GM12878 (cell line): ENCODE results near the gene CASP5. TPM values are rescaled to one million over a fixed set of nuclear protein-coding genes. Genes with fewer than 3 reads are reported as not detected.
A peak's percentile ranks its signal among the peaks of the same experiment; 100 is the strongest.

Experiments used
- ATAC-seq: fragments of 200-7000 bp; cut with Tn5 transposase; 3 replicates; pipeline ENCODE4 v1.9.1; 2020; ENCODE audit warnings: mild to moderate bottlenecking, moderate library complexity
- BruUV-seq: library from RNA; stranded (reverse); fragments of 400-500 nt; replicated peaks from 2 replicates; lab custom pipeline; 2021; lab: Mats Ljungman, UMichigan
- CTCF ChIA-PET: fragments of 300-600 bp; sonication (Branson Sonifier 250); formaldehyde crosslinking; extraction: SDS; loops from one replicate; lab custom pipeline; 2021; ENCODE audit warnings: inconsistent platforms; lab: Yijun Ruan, JAX
- POLR2A ChIA-PET: fragments of 350-600 bp; formaldehyde crosslinking; extraction: SDS; loops from one replicate; lab custom pipeline; 2021; ENCODE audit warnings: inconsistent platforms; lab: Charles Lee
- RAD21 ChIA-PET: fragments of 300-600 bp; sonication (Branson Sonifier 250); formaldehyde crosslinking; loops from one replicate; lab custom pipeline; 2023; ENCODE audit warnings: antibody characterized with exemption; ENCODE audit not compliant: unreplicated experiment; lab: Charles Lee
- SMC1A ChIA-PET: fragments of 300-600 bp; sonication (Branson Sonifier 250); formaldehyde crosslinking; loops from one replicate; lab custom pipeline; 2023; ENCODE audit not compliant: unreplicated experiment, uncharacterized antibody; lab: Charles Lee
- DNase-seq: peaks from one replicate; pipeline ENCODE4 v3.0.0-alpha.2; 2011; ENCODE audit warnings: low read depth, low spot score
- FAIRE-seq: peaks from 3 replicates; lab custom pipeline; 2011; peaks lifted over from hg19 to GRCh38; lab: Jason Lieb, UNC
- H2AFZ ChIP-seq: 2 replicates; pipeline ENCODE4 v1.6.0; 2011; ENCODE audit warnings: low read depth, low read length, control low read depth; ENCODE audit not compliant: control insufficient read depth
- H3K27ac ChIP-seq: 2 replicates; pipeline ENCODE4 v1.5.1; 2011; ENCODE audit warnings: control low read depth; ENCODE audit not compliant: control insufficient read depth, insufficient read depth
- H3K27me3 ChIP-seq, 2 experiments: replicated peaks in 1 of 2; 2 replicates each; pipeline versions ENCODE4 v1.6.0 to v1.6.1; 2011; ENCODE audit warnings: low read length in 1 of 2; ENCODE audit not compliant: control insufficient read depth in 2 of 2, insufficient read depth in 2 of 2
- H3K36me3 ChIP-seq, 2 experiments: 2 replicates each; pipeline ENCODE4 v1.5.1; 2011; ENCODE audit warnings: low read length in 1 of 2; ENCODE audit not compliant: control insufficient read depth in 2 of 2, insufficient read depth in 2 of 2
- H3K4me1 ChIP-seq: 2 replicates; pipeline ENCODE4 v1.6.1; 2011; ENCODE audit warnings: mild to moderate bottlenecking, low read length, moderate library complexity, mixed read lengths; ENCODE audit not compliant: control insufficient read depth, insufficient read depth
- H3K4me2 ChIP-seq: 2 replicates; pipeline ENCODE4 v1.6.0; 2011; ENCODE audit warnings: control low read depth; ENCODE audit not compliant: control insufficient read depth, insufficient read depth
- H3K4me3 ChIP-seq: fragments of 200-600 bp; sonication (generic); 2 replicates; pipeline ENCODE4 v1.5.1; 2016
- H3K79me2 ChIP-seq: 2 replicates; pipeline ENCODE4 v1.6.0; 2011; ENCODE audit warnings: low read length; ENCODE audit not compliant: control insufficient read depth, insufficient read depth
- H3K9ac ChIP-seq: 2 replicates; pipeline ENCODE4 v1.8.0; 2011; ENCODE audit warnings: low read length, control low read depth, mixed read lengths; ENCODE audit not compliant: control insufficient read depth, insufficient read depth
- H3K9me3 ChIP-seq: replicated peaks from 3 replicates; pipeline ENCODE4 v1.5.1; 2011; ENCODE audit warnings: mild to moderate bottlenecking, low read length; ENCODE audit not compliant: control insufficient read depth, insufficient read depth
- H4K20me1 ChIP-seq: 2 replicates; pipeline ENCODE4 v1.6.0; 2011; ENCODE audit not compliant: control insufficient read depth, insufficient read depth
- ATF2 ChIP-seq: IDR thresholded peaks from 2 replicates; pipeline ENCODE4 v1.6.1; 2012; ENCODE audit warnings: low read length, inconsistent platforms
- BHLHE40 ChIP-seq, 2 experiments: fragments of 450-650 bp in 1 of 2; IDR thresholded peaks; 2 replicates each; pipeline ENCODE4 v1.6.1; 2011 to 2017; ENCODE audit warnings: low read depth in 2 of 2, borderline replicate concordance in 1 of 2, improper control_type of control experiment in 1 of 2, low read length in 1 of 2, mild to moderate bottlenecking in 1 of 2
- BRCA1 ChIP-seq: IDR thresholded peaks from 2 replicates; pipeline ENCODE4 v1.6.1; 2011; ENCODE audit warnings: low read depth, low read length, improper control_type of control experiment
- FOXM1 ChIP-seq: IDR thresholded peaks from 2 replicates; pipeline ENCODE4 v1.6.1; 2012; ENCODE audit warnings: low read depth, mild to moderate bottlenecking, inconsistent platforms, low read length, moderate library complexity
- HDAC2 ChIP-seq: fragments of 200-600 bp; sonication (generic); IDR thresholded peaks from 2 replicates; pipeline ENCODE4 v1.6.1; 2017
- IRF4 ChIP-seq: IDR thresholded peaks from 2 replicates; pipeline ENCODE4 v1.6.1; 2011; ENCODE audit warnings: low read depth, low read length
- KDM1A ChIP-seq: fragments of 200-600 bp; sonication (generic); IDR thresholded peaks from 2 replicates; pipeline ENCODE4 v1.6.1; 2016; ENCODE audit warnings: borderline replicate concordance
- MYB ChIP-seq: fragments of 150-350 bp; IDR thresholded peaks from 2 replicates; pipeline ENCODE4 v1.6.1; 2014; ENCODE audit warnings: mild to moderate bottlenecking, low read depth, low read length, borderline replicate concordance
- PML ChIP-seq: IDR thresholded peaks from 2 replicates; pipeline ENCODE4 v1.6.1; 2012; ENCODE audit warnings: low read length, inconsistent platforms
- RFX5 ChIP-seq: IDR thresholded peaks from 2 replicates; pipeline ENCODE4 v1.6.1; 2011; ENCODE audit warnings: low read depth, low read length, improper control_type of control experiment
- USF2 ChIP-seq: IDR thresholded peaks from 2 replicates; pipeline ENCODE4 v1.6.1; 2011; ENCODE audit warnings: low read depth, low read length, improper control_type of control experiment, borderline replicate concordance
- YBX1 ChIP-seq: fragments of 450-650 bp; IDR thresholded peaks from 2 replicates; pipeline ENCODE4 v1.6.1; 2016; ENCODE audit warnings: antibody characterized with exemption
- ZBTB11 ChIP-seq: fragments of 450-650 bp; formaldehyde crosslinking; IDR thresholded peaks from 2 replicates; pipeline ENCODE4 v1.5.0; 2022; ENCODE audit warnings: mild to moderate bottlenecking, missing genetic modification characterization
- WGBS: methylation state at CpG from one replicate; pipeline ENCODE4 v1.1.6; 2016; ENCODE audit warnings: low lambda C conversion rate; ENCODE audit not compliant: insufficient replicate concordance, insufficient coverage; ENCODE audit errors: missing lambda C conversion rate; 5-methylcytosine and 5-hydroxymethylcytosine counted together
- in situ Hi-C: fragments of 300-500 bp; cut with MboI; formaldehyde crosslinking; loops from 9 replicates; pipeline ENCODE4 v1.14.3; 2018; ENCODE audit warnings: mixed read lengths
- intact Hi-C: fragments of 100-400 bp; cut with micrococcal nuclease; formaldehyde crosslinking; loops from one replicate; pipeline ENCODE4 v1.14.2; 2022; ENCODE audit not compliant: unreplicated experiment
- polyA plus RNA-seq, 11 experiments: library from polyadenylated mRNA; depleted of rRNA in 4 of 11; unstranded in 6 of 11; stranded (reverse) in 5 of 11; fragments of >200 nt; fragmentation: Nextera tagmentation in 4 of 11; fragmentation: Illumina TruSeq in 1 of 11; extraction: Ambion mirVana in 4 of 11; extraction: Trizol in 1 of 11; gene quantifications; 1 replicate in 1 of 11; 2 replicates in 10 of 11; pipeline versions ENCODE4 v1.2.1 to v1.2.3, GENCODE V29; 2011 to 2016; ENCODE audit warnings: inconsistent platforms in 2 of 11, missing spikeins in 2 of 11, low read depth in 1 of 11
- total RNA-seq, 4 experiments: library from RNA; depleted of rRNA in 3 of 4; stranded (reverse); fragments of >200 nt in 3 of 4; fragmentation: Illumina TruSeq in 1 of 4; extraction: Trizol in 1 of 4; gene quantifications; 2 replicates each; pipeline versions ENCODE4 v1.2.1 to v1.2.3, GENCODE V29; 2013 to 2021

CASP5 gene
- total and polyA plus RNA-seq, 10 of the 15 experiments (the other 5 are each of a cell fraction or from before 2014, with no cell fraction given), result not detected

- H3K79me2 ChIP-seq, result no peaks in the 10 kb centered on the region
- in situ Hi-C loops, result no loop called here
- no peak for TF ChIP-seq ZBTB11 (CRISPR knock-in tag)
- TF ChIP-seq BRCA1, result no peak
- TF ChIP-seq KDM1A, result no peak
- no peak for TF ChIP-seq RFX5
- no peak for TF ChIP-seq FOXM1
- no peak for TF ChIP-seq BHLHE40 (IDR thresholded peaks at IDR 0.05; ENCODE audit: borderline replicate concordance in 1 of 2, low read depth in 2 of 2, low read length in 1 of 2)
- no peak for TF ChIP-seq YBX1
- TF ChIP-seq MYB, result no peak
- TF ChIP-seq HDAC2, result no peak
- TF ChIP-seq USF2, result no peak
- TF ChIP-seq PML, result no peak
- TF ChIP-seq ATF2, result no peak
- no peak for TF ChIP-seq IRF4
- no peaks in the 10 kb centered on the region for H3K27me3 ChIP-seq
- ChIA-PET SMC1A (interaction anchor here (0.6 kb wide), 1 partner anchor 905 kb away, joined by 5 read pairs; no protein-coding TSS in a partner anchor), POLR2A (no interaction called here), CTCF (no interaction called here), RAD21 (interaction anchor here (1.7 kb wide), 1 partner anchor 10 kb away, joined by 5 read pairs; the partner anchor contains the start of gene CASP1)
- FAIRE-seq (no peak), DNase-seq (no peak), ATAC-seq (no peak)
- no peak overlapping the region for H3K9ac ChIP-seq
- H3K27ac ChIP-seq, result no peak overlapping the region
- 65% methylated on average over 5 of the region's 5 CpGs for WGBS
- no peaks in the 10 kb centered on the region for H4K20me1 ChIP-seq
- peak overlapping the region; percentile 86 for H2AFZ ChIP-seq
- intact Hi-C loops, result no loop called here
- no peaks in the 10 kb centered on the region for H3K36me3 ChIP-seq
- no peak overlapping the region; the same call in 1 of the 2 replicates for H3K4me3 ChIP-seq
- no peaks in the 10 kb centered on the region for H3K9me3 ChIP-seq
- no peak overlapping the region for H3K4me2 ChIP-seq
- no peaks in the 10 kb centered on the region for H3K4me1 ChIP-seq
- no TSS peak for BruUV-seq
Measured at GRCh38 chr11:105045676-105046296, 22.8 kb upstream of the CASP5 start.
